ENCODE data around the gene NFXL1.

NFXL1 gene

GRCh38 chr4:47882228-47882627, 32.2 kb downstream of the NFXL1 start:
- no peak for TF ChIP-seq CTCF (IDR thresholded peaks at IDR 0.05; ENCODE audit: borderline replicate concordance, control extremely low read depth, extremely low read depth, insufficient read depth, missing control alignments)
- in situ Hi-C loops (cut with MboI; ENCODE audit: low sequenced_read_pairs, unreplicated experiment) = no loop called here

GRCh38 chr4:47879458-47879857, 34.9 kb downstream of the NFXL1 start:
- DNase-seq (ENCODE audit: low spot score) = no peak
- in situ Hi-C loops (cut with MboI; ENCODE audit: low sequenced_read_pairs, unreplicated experiment) = no loop called here
- TF ChIP-seq CTCF (IDR thresholded peaks at IDR 0.05; ENCODE audit: borderline replicate concordance, control extremely low read depth, extremely low read depth, insufficient read depth, missing control alignments) = no peak

More at GRCh38 chr4:47882228-47882627, 32.2 kb downstream of the NFXL1 start:
- no peak for DNase-seq (ENCODE audit: low spot score)

- in situ Hi-C loops (cut with MboI; ENCODE audit: low sequenced_read_pairs, unreplicated experiment) = no loop called here
- DNase-seq (ENCODE audit: low spot score) = no peak
Observed at GRCh38 chr4:47876784-47877546, 37.4 kb downstream of the NFXL1 start.

GRCh38 chr4:47876310-47876709, 38.1 kb downstream of the NFXL1 start:
- TF ChIP-seq CTCF (IDR thresholded peaks at IDR 0.05; ENCODE audit: borderline replicate concordance, control extremely low read depth, extremely low read depth, insufficient read depth, missing control alignments) = no peak
- in situ Hi-C loops (cut with MboI; ENCODE audit: low sequenced_read_pairs, unreplicated experiment) = no loop called here
- no peak for DNase-seq (ENCODE audit: low spot score)

More at GRCh38 chr4:47876784-47877546, 37.4 kb downstream of the NFXL1 start:
- TF ChIP-seq CTCF (IDR thresholded peaks at IDR 0.05; ENCODE audit: borderline replicate concordance, control extremely low read depth, extremely low read depth, insufficient read depth, missing control alignments) = no peak

GRCh38 chr4:47873877-47874541, 40.4 kb downstream of the NFXL1 start:
- DNase-seq (ENCODE audit: low spot score) = no peak
- in situ Hi-C loops (cut with MboI; ENCODE audit: low sequenced_read_pairs, unreplicated experiment) = no loop called here
- no peak for TF ChIP-seq CTCF (IDR thresholded peaks at IDR 0.05; ENCODE audit: borderline replicate concordance, control extremely low read depth, extremely low read depth, insufficient read depth, missing control alignments)

- no peak for TF ChIP-seq CTCF (IDR thresholded peaks at IDR 0.05; ENCODE audit: borderline replicate concordance, control extremely low read depth, extremely low read depth, insufficient read depth, missing control alignments)
- in situ Hi-C loops (cut with MboI; ENCODE audit: low sequenced_read_pairs, unreplicated experiment) = no loop called here
- no peak for DNase-seq (ENCODE audit: low spot score)
Observed at GRCh38 chr4:47863486-47863885, 50.9 kb downstream of the NFXL1 start.
